ENCODE data around the gene CCDC102A. TPM values are rescaled to one million over a fixed set of nuclear protein-coding genes. Genes with fewer than 3 reads are reported as not detected.
A peak's percentile ranks its signal among the peaks of the same experiment; 100 is the strongest.
"Not testable (repeated sequence)": the region's sequence is repeated elsewhere in the genome, so short reads cannot be mapped to it uniquely, and the experiment has no call there.

The CCDC102A gene
- total RNA-seq, 2 donors from 2014 or later: 11.2 to 15.1 TPM

- no peaks in the 10 kb centered on the region for H3K9me3 ChIP-seq
- peaks cover 0 to 3% of the 10 kb centered on the region in 2 donors for H3K4me1 ChIP-seq
- no peak overlapping the region for H3K4me3 ChIP-seq
- H3K36me3 ChIP-seq: no peaks in the 10 kb centered on the region
- TF ChIP-seq CTCF (IDR thresholded peaks at IDR 0.05): no peak
- H3K27me3 ChIP-seq: no peaks in the 10 kb centered on the region
- peak; percentile 52 for DNase-seq (ENCODE audit: low spot score)
- no peak overlapping the region for H3K27ac ChIP-seq
Observed at GRCh38 chr16:57572978-57573728, 36.8 kb upstream of the CCDC102A start.

- H3K4me3 ChIP-seq: no peak overlapping the region
- no peaks in the 10 kb centered on the region for H3K4me1 ChIP-seq
- no peaks in the 10 kb centered on the region for H3K36me3 ChIP-seq
- TF ChIP-seq CTCF (IDR thresholded peaks at IDR 0.05): no peak
- H3K27me3 ChIP-seq: no peaks in the 10 kb centered on the region
- DNase-seq (ENCODE audit: low spot score): peak; percentile 50
- H3K27ac ChIP-seq: no peak overlapping the region
- no peaks in the 10 kb centered on the region for H3K9me3 ChIP-seq
Observed at GRCh38 chr16:57571098-57571497, 34.7 kb upstream of the CCDC102A start.

GRCh38 chr16:57570301-57571070 lies 34.1 kb upstream of the CCDC102A start:
- H3K27me3 ChIP-seq: no peaks in the 10 kb centered on the region
- no peaks in the 10 kb centered on the region for H3K9me3 ChIP-seq
- no peak overlapping the region for H3K27ac ChIP-seq
- no peaks in the 10 kb centered on the region for H3K4me1 ChIP-seq
- H3K4me3 ChIP-seq: no peak overlapping the region
- no peak for TF ChIP-seq CTCF (IDR thresholded peaks at IDR 0.05)
- peak; percentile 18 for DNase-seq (ENCODE audit: low spot score)
- no peaks in the 10 kb centered on the region for H3K36me3 ChIP-seq

GRCh38 chr16:57569306-57569946 lies 33.1 kb upstream of the CCDC102A start:
- Histone ChIP-seq H3K4me3 (no peak overlapping the region), H3K27ac (no peak overlapping the region), H3K27me3 (no peaks in the 10 kb centered on the region), H3K9me3 (no peaks in the 10 kb centered on the region), H3K36me3 (no peaks in the 10 kb centered on the region), H3K4me1 (no peaks in the 10 kb centered on the region)
- no peak for TF ChIP-seq CTCF (IDR thresholded peaks at IDR 0.05)
- no peak for DNase-seq (ENCODE audit: low spot score)

- not testable (repeated sequence) for H3K27me3 ChIP-seq
Observed at GRCh38 chr16:57568772-57569171, 32.4 kb upstream of the CCDC102A start.

GRCh38 chr16:57568173-57568678 lies 31.9 kb upstream of the CCDC102A start:
- DNase-seq (ENCODE audit: low spot score): no peak
- no peak overlapping the region for H3K4me3 ChIP-seq
- no peak for TF ChIP-seq CTCF (IDR thresholded peaks at IDR 0.05)
- no peak overlapping the region for H3K27ac ChIP-seq
- H3K27me3 ChIP-seq: no peaks in the 10 kb centered on the region
- H3K4me1 ChIP-seq: no peaks in the 10 kb centered on the region
- H3K36me3 ChIP-seq: no peaks in the 10 kb centered on the region
- H3K9me3 ChIP-seq: no peaks in the 10 kb centered on the region

More at GRCh38 chr16:57568772-57569171, 32.4 kb upstream of the CCDC102A start:
- not testable (repeated sequence) for H3K4me3 ChIP-seq; DNase-seq (ENCODE audit: low spot score); H3K36me3 ChIP-seq; H3K4me1 ChIP-seq; H3K9me3 ChIP-seq; H3K27ac ChIP-seq
